HG03095 (cell line): ENCODE data around the gene INSYN2B.

Experiments
- ATAC-seq: cut with Tn5 transposase; IDR thresholded peaks from one replicate; pipeline ENCODE4 v1.9.1; 2021; ENCODE audit warnings: moderate library complexity; ENCODE audit not compliant: unreplicated experiment

INSYN2B gene

GRCh38 chr5:169895926-169896325, 84.4 kb downstream of the INSYN2B start:
- ATAC-seq: no peak

- no peak for ATAC-seq
These were observed 86.7 kb downstream of the INSYN2B start for GRCh38 chr5:169893571-169893970.

- no peak for ATAC-seq
These were observed 87.3 kb downstream of the INSYN2B start for GRCh38 chr5:169893010-169893409.

GRCh38 chr5:169889572-169889971, 90.7 kb downstream of the INSYN2B start:
- no peak for ATAC-seq

- no peak for ATAC-seq
These were observed 93.6 kb downstream of the INSYN2B start for GRCh38 chr5:169886677-169887076.

- ATAC-seq: no peak
These were observed 94.3 kb downstream of the INSYN2B start for GRCh38 chr5:169886033-169886432.

GRCh38 chr5:169881702-169882303, 98.5 kb downstream of the INSYN2B start:
- ATAC-seq: no peak

GRCh38 chr5:169880785-169881184, 99.5 kb downstream of the INSYN2B start:
- no peak for ATAC-seq

GRCh38 chr5:169880012-169880663, 100.2 kb downstream of the INSYN2B start:
- ATAC-seq: no peak

GRCh38 chr5:169876386-169876785, 103.9 kb downstream of the INSYN2B start:
- no peak for ATAC-seq

GRCh38 chr5:169875731-169876130, 104.6 kb downstream of the INSYN2B start:
- no peak for ATAC-seq

- ATAC-seq: no peak
These were observed 105.1 kb downstream of the INSYN2B start for GRCh38 chr5:169875091-169875728.

- no peak for ATAC-seq
These were observed 105.7 kb downstream of the INSYN2B start for GRCh38 chr5:169874621-169875020.

GRCh38 chr5:169873642-169874041, 106.7 kb downstream of the INSYN2B start:
- ATAC-seq: no peak

- ATAC-seq: no peak
These were observed 108.3 kb downstream of the INSYN2B start for GRCh38 chr5:169871826-169872490.

GRCh38 chr5:169870211-169870610, 110.1 kb downstream of the INSYN2B start:
- no peak for ATAC-seq

- ATAC-seq: no peak
These were observed 111.2 kb downstream of the INSYN2B start for GRCh38 chr5:169869066-169869465.

- no peak for ATAC-seq
These were observed 112.9 kb downstream of the INSYN2B start for GRCh38 chr5:169867347-169867746.

GRCh38 chr5:169864483-169864882, 115.8 kb downstream of the INSYN2B start:
- ATAC-seq: no peak

GRCh38 chr5:169862391-169862811, 117.9 kb downstream of the INSYN2B start:
- ATAC-seq: no peak

- no peak for ATAC-seq
These were observed 118.4 kb downstream of the INSYN2B start for GRCh38 chr5:169861934-169862333.

GRCh38 chr5:169861433-169861832, 118.9 kb downstream of the INSYN2B start:
- no peak for ATAC-seq
